NCI-H187 treated with DMSO at 0.1 percent for 48 hours (cell line): ENCODE measurements around the gene AACS.

Experiments used
- DNase-seq: peaks from one replicate; lab custom pipeline; 2025; lab: John Stamatoyannopoulos, UW

AACS gene

DNA sequence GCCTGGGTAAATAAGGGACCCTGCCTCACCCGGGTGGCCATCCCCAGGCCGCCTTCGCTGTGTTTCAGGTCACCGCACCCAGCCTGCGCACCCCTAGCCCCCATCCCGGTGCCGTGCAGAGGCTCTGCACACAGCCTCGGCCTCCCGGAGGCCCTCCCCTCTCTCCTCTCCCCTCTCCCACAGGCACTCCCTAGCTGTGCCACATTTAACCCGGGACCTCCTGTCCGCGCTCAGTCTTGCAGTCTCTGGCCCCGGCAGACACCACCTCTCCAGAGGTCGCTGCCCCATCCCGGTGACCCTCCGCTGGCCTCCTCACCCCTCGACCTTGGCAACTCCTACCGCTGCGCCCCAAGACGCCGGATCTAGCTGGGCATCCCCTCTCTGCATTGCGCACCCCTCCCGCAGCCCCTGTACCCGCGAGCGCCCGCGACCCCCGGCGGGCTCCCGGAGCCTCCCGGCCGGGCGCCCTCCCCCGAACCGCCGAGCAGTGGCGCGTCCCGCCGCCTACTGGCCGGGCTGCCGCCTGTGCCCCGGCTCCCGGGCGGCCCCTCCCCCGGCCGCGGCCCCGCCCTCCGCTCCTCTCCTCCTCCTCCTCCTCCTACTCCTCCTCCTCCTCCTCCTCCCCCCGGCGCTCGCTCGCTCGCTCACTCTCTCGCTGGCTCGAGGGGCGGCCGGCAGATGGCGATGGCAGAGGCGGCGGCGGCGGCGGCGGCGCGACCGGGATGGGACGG is 120.7 kb downstream of the AACS start, which contains the start of gene TMEM132B:
TMEM132B (plus strand) TSS at position 647 of the 731 bp plus-strand sequence.
- no peak for DNase-seq

DNA sequence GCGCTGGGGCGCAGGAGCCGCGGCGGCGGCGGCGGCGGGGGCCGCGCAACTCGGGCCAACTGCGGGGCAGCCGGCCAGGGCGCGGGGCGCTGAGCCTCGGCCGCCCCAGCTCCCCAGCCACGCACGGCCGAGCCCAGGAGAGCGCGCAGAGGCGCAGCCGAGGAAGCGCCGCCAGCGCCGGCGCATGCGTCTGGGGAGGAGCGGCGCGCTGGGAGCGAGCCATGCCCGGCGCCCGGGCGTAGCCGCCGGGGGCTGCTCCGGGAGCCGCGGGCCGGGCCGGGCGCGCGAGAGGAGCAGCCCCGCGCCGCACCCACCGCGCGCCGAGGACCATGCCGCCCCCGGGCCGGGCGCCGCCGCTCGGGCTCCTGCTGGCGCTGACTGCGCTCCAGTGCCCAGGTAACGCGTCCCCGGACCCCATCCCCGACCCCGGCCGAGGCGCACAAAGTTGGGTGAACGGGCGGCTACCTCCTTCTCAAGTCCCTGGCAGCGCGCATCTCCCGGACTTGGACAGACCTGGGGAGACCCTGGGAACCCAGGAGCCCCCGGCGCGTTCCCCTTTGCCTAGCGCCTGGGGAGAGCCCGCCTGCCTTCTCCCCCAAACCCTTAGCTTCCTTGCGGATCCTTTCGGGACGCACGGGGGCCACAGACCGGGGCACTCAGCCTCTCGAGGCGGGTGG is 121.4 kb downstream of the AACS start:
- DNase-seq, result no peak

- DNase-seq, result no peak
Observed at GRCh38 chr12:125187148-125187745, 122.0 kb downstream of the AACS start.

GRCh38 chr12:125187780-125188741 is 122.8 kb downstream of the AACS start:
- no peak for DNase-seq

DNA sequence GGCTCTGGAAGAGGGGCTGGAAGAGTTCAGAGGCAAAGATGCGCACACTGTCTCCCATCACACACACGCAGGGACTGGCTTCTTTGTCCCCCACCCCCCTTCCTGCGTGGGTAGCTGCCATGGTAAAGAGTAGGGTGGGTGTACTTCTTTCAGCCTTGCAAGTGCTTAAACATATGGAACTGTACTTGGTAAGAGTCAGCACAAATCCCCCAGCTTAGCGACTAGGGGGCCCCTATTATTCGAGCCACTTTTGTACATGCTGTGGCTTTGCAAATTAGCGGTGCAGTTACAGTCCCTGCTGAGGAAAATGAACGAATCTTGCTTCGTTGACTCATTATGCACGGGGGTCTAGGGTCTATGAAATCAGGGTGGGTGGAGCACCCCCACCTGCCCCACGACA is 123.8 kb downstream of the AACS start:
- DNase-seq, result no peak

DNA sequence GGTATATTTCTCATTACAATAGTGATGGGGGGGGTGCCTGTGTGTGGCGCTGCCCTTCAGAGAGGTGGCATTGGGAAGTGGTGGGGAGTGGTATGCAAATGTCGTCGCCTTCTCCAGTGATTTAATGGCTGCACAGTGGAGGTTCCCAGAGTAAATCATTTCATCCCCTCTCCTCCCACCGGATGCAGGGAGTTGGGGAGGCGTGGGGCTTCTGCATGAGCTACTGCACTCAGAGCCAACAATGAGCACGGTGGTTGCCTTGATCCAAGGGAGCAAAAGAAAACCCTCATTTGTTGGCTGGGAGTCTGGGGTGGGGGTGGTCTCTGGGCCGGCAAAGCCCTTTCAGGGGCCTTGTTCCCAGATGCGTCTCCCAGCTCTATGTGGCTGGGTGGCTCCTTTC is 124.3 kb downstream of the AACS start:
- DNase-seq, result no peak

GRCh38 chr12:125191361-125192087 is 126.3 kb downstream of the AACS start:
- DNase-seq, result no peak

DNA sequence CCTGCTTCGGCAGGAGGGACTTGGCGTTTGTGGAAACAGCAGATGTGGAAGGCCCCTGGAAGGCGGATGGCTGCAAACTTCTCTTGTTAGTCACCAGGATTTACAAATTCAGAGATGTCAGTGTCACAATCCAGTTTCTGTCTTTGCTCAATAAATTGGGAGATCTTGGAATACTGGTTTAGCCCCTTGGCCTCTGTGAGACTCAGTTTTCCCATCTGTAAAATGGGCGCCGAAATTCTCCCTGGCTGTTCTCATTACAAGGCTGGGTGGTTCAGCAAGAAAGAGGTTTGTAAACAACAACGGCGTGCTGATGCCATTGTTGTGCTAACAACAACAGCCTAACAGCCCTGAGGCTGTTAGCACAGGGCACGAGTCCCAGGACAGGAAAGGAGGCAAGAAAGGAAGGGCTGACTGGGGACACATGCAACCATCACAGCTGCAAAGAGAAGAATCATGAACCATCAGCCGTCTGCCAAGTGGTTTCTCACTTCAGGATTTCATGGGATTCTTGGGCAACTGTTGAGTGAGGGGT is 127.5 kb downstream of the AACS start:
- no peak for DNase-seq
